Vagina (tissue), 2 donors: Measurements from ENCODE around the gene FYCO1.

ENCODE experiments used
- CTCF ChIP-seq, 3 experiments: fragments of 450-650 bp in 2 of 3; fragments of 200-600 bp in 1 of 3; sonication (generic) in 1 of 3; IDR thresholded peaks; one replicate each; pipeline ENCODE4 v1.5.1; 2017 to 2019; ENCODE audit warnings: antibody characterized with exemption in 3 of 3, mild to moderate bottlenecking in 2 of 3, moderate library complexity in 2 of 3
- POLR2A ChIP-seq, 2 donors: fragments of 450-650 bp; IDR thresholded peaks; one replicate each; pipeline ENCODE4 v1.6.1; 2017; ENCODE audit warnings: antibody characterized with exemption in 2 of 2, mild to moderate bottlenecking in 2 of 2, moderate library complexity in 2 of 2
- POLR2AphosphoS5 ChIP-seq, 2 donors: sonication (generic); formaldehyde crosslinking; IDR thresholded peaks; one replicate each; pipeline ENCODE4 v1.9.0; 2017; ENCODE audit warnings: antibody characterized with exemption in 2 of 2, mild to moderate bottlenecking in 2 of 2, low read depth in 1 of 2; ENCODE audit not compliant: insufficient read depth in 1 of 2

- TF ChIP-seq CTCF (IDR thresholded peaks at IDR 0.05) = no peak
- TF ChIP-seq POLR2A (IDR thresholded peaks at IDR 0.05) = no peak
- no peak for TF ChIP-seq POLR2AphosphoS5 (IDR thresholded peaks at IDR 0.05; ENCODE audit: insufficient read depth in 1 of 2, low read depth in 1 of 2)
Measured at GRCh38 chr3:45968706-45969105, 26.9 kb downstream of the FYCO1 start.
